Activated naive CD4-positive, alpha-beta T cell treated with anti-CD3 and anti-CD28 coated beads, Interleukin-2, amount 10 ng/mL, durations not matched to agents 7 days and 5 days (primary cell): Measurements from ENCODE around the gene VAPB.

Source experiments
- CTCF ChIA-PET: fragments of 350-600 bp; sonication (Branson Sonifier 250); formaldehyde crosslinking; loops from one replicate; lab custom pipeline; 2021; ENCODE audit warnings: antibody characterized with exemption; lab: Charles Lee
- DNase-seq: peaks from one replicate; pipeline ENCODE4 v3.0.0-alpha.2; 2020
- H3K27ac Mint-ChIP-seq: one replicate; pipeline ENCODE4 v1.8.0; 2021; ENCODE audit warnings: mild to moderate bottlenecking, moderate library complexity, mixed read lengths
- H3K27me3 Mint-ChIP-seq: one replicate; pipeline ENCODE4 v1.8.0; 2021; ENCODE audit warnings: mild to moderate bottlenecking, mixed read lengths
- H3K36me3 Mint-ChIP-seq: one replicate; pipeline ENCODE4 v1.8.0; 2021; ENCODE audit warnings: mixed read lengths
- H3K4me1 Mint-ChIP-seq: one replicate; pipeline ENCODE4 v1.8.0; 2021; ENCODE audit warnings: mixed read lengths
- H3K4me3 Mint-ChIP-seq: one replicate; pipeline ENCODE4 v1.8.0; 2021; ENCODE audit warnings: mild to moderate bottlenecking, moderate library complexity, mixed read lengths
- H3K9me3 Mint-ChIP-seq: one replicate; pipeline ENCODE4 v1.8.0; 2021; ENCODE audit warnings: mixed read lengths

The VAPB gene

GRCh38 chr20:58494923-58495622, 106.0 kb downstream of the VAPB start:
- no peak for DNase-seq
- Mint-ChIP-seq H3K27ac (no peak overlapping the region), H3K9me3 (no peaks in the 10 kb centered on the region), H3K4me1 (no peaks in the 10 kb centered on the region), H3K36me3 (no peaks in the 10 kb centered on the region), H3K27me3 (peaks cover 16% of the 10 kb centered on the region), H3K4me3 (no peak overlapping the region)
- CTCF ChIA-PET: no interaction called here

GRCh38 chr20:58495623-58496428, 106.8 kb downstream of the VAPB start:
- Mint-ChIP-seq H3K4me1 (no peaks in the 10 kb centered on the region), H3K27me3 (peaks cover 15% of the 10 kb centered on the region), H3K36me3 (no peaks in the 10 kb centered on the region), H3K4me3 (no peak overlapping the region), H3K9me3 (no peaks in the 10 kb centered on the region), H3K27ac (no peak overlapping the region)
- CTCF ChIA-PET: no interaction called here
- no peak for DNase-seq

GRCh38 chr20:58496429-58496769, 107.4 kb downstream of the VAPB start:
- no peaks in the 10 kb centered on the region for H3K9me3 Mint-ChIP-seq
- no peak overlapping the region for H3K4me3 Mint-ChIP-seq
- DNase-seq: no peak
- no peaks in the 10 kb centered on the region for H3K4me1 Mint-ChIP-seq
- H3K36me3 Mint-ChIP-seq: no peaks in the 10 kb centered on the region
- H3K27me3 Mint-ChIP-seq: peaks cover 15% of the 10 kb centered on the region
- H3K27ac Mint-ChIP-seq: no peak overlapping the region
- CTCF ChIA-PET: no interaction called here

GRCh38 chr20:58497076-58497641, 108.1 kb downstream of the VAPB start:
- Mint-ChIP-seq H3K27me3 (peaks cover 15% of the 10 kb centered on the region), H3K9me3 (peaks cover 1% of the 10 kb centered on the region), H3K27ac (no peak overlapping the region), H3K4me3 (no peak overlapping the region), H3K36me3 (no peaks in the 10 kb centered on the region), H3K4me1 (no peaks in the 10 kb centered on the region)
- CTCF ChIA-PET: no interaction called here
- DNase-seq: no peak

GRCh38 chr20:58497724-58498469, 108.9 kb downstream of the VAPB start:
- Mint-ChIP-seq H3K4me1 (no peaks in the 10 kb centered on the region), H3K4me3 (no peak overlapping the region), H3K27me3 (peaks cover 15% of the 10 kb centered on the region), H3K9me3 (peaks cover 1% of the 10 kb centered on the region), H3K36me3 (no peaks in the 10 kb centered on the region), H3K27ac (no peak overlapping the region)
- CTCF ChIA-PET: interaction anchor here (1.0 kb wide), 1 partner anchor 1273 kb away, joined by 3 read pairs; no protein-coding TSS in a partner anchor
- no peak for DNase-seq

- Mint-ChIP-seq H3K9me3 (peaks cover 5% of the 10 kb centered on the region), H3K27me3 (peaks cover 15% of the 10 kb centered on the region), H3K4me3 (no peak overlapping the region), H3K36me3 (no peaks in the 10 kb centered on the region), H3K27ac (no peak overlapping the region), H3K4me1 (no peaks in the 10 kb centered on the region)
- no peak for DNase-seq
- CTCF ChIA-PET: interaction anchor here (0.6 to 1.0 kb wide), 2 partner anchors 542 to 1273 kb away, joined by 3 read pairs; no protein-coding TSS in a partner anchor
These were observed 109.5 kb downstream of the VAPB start for GRCh38 chr20:58498470-58499068.

- Mint-ChIP-seq H3K4me3 (no peak overlapping the region), H3K36me3 (no peaks in the 10 kb centered on the region), H3K9me3 (peaks cover 13% of the 10 kb centered on the region), H3K27me3 (peaks cover 15% of the 10 kb centered on the region), H3K4me1 (no peaks in the 10 kb centered on the region), H3K27ac (no peak overlapping the region)
- DNase-seq: no peak
- CTCF ChIA-PET: no interaction called here
These were observed 111.2 kb downstream of the VAPB start for GRCh38 chr20:58500256-58500655.
